AG09319 (cell line): ENCODE measurements around the gene FXR2.
A peak's percentile ranks its signal among the peaks of the same experiment; 100 is the strongest.

Experiments
- DNase-seq: peaks from one replicate; pipeline ENCODE4 v3.0.0-alpha.2; 2010; ENCODE audit warnings: low read depth; ENCODE audit errors: extremely low read depth
- CTCF ChIP-seq: IDR thresholded peaks from 2 replicates; pipeline ENCODE4 v1.5.1; 2011; ENCODE audit warnings: low read depth, mild to moderate bottlenecking, inconsistent platforms, low read length, moderate library complexity

Gene FXR2

GRCh38 chr17:7548585-7549400 lies 65.9 kb downstream of the FXR2 start, which contains the start of gene TNFSF12:
TSS of gene TNFSF12 (plus strand) at chr17:7549058. CDS start at chr17:7549154, 96 bp downstream.
- peak; percentile 22 for TF ChIP-seq CTCF
- no peak for DNase-seq

GRCh38 chr17:7544911-7545310 lies 69.8 kb downstream of the FXR2 start:
- TF ChIP-seq CTCF = no peak
- DNase-seq = no peak
